CD4-positive, alpha-beta T cell treated with Interleukin-2 at 100 ng/mL for 4 hours (primary cell): ENCODE data around the gene PCP4L1.
"Not testable (repeated sequence)": the region's sequence is repeated elsewhere in the genome, so short reads cannot be mapped to it uniquely, and the experiment has no call there.

Experiments used
- DNase-seq: peaks from one replicate; pipeline ENCODE4 v3.0.0-alpha.2; 2020; ENCODE audit warnings: low spot score

The PCP4L1 gene

DNA sequence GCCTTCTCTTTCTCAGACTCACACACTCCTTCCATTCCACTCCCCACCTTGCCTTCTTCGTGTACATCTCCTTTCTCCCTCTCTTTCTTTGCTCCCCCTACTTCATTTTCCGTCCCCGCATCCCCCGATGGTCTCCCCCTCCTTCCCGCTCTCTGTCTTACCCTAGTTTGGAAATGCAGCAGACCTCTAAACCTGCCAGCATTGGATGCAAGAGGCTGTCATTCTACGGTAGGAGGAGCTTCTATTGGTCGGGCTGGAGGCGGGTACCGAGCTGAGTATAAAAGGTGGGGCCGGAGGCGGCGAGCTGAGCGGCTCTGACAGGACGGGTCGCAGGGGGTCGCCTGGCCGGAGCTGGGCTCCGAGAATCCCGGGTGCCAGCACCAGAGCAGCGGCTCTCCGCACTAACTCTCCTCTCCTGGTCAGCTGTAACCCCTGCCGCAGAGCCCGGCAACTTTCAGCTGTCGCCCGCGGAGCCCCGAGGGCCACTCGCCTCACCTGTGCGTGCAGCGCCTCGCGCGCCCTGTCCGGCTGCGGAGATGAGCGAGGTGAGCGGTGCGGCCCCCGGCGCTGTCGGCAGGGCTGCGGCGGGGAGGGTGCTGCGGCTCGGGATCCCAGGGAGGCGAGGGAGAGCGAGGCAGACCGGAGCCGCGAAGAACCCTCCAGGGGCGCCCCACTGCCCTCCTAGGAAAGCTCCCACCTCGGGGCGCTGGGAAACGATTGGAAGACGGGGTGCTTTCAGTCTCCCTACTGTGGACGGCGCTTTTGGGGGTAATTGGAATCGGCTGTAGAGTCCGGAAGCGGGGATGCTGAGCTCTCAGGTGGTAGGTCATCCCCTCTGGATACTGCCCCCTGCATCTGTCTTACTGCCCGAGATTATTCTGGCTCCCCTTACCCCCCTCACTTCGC is at the start of gene PCP4L1:
TSS of gene PCP4L1 (plus strand) at position 307 of the 906 bp plus-strand sequence. CDS start at position 537, 230 bp downstream.
- DNase-seq, result peak; percentile 9

GRCh38 chr1:161209790-161210409 is 48.6 kb upstream of the PCP4L1 start:
- DNase-seq, result peak; percentile 75

DNA sequence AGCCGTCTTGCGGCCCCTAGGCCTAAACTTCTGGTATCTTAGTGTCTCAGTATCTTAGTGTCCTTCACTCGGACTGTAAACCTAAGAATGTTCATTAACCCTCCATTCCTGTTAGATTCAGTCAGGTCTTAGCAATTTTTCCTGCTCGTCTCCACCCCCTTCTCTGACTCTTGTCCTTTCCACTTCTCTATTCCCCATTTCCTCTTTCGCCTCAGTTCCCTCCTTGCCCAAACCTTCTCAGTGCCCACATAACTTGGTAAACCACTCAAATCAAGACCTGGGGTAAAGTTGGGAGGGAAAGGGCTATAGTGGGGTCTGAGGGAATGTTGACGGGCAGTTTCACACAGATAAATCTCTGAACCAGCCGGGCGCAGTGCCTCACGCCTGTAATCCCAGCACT is 44.2 kb upstream of the PCP4L1 start:
- no peak for DNase-seq

GRCh38 chr1:161215076-161215475 is 43.5 kb upstream of the PCP4L1 start, which contains the start of gene FCER1G:
FCER1G (plus strand) TSS chr1:161215295; CDS start chr1:161215322, 27 bp downstream.
- no peak for DNase-seq

DNA sequence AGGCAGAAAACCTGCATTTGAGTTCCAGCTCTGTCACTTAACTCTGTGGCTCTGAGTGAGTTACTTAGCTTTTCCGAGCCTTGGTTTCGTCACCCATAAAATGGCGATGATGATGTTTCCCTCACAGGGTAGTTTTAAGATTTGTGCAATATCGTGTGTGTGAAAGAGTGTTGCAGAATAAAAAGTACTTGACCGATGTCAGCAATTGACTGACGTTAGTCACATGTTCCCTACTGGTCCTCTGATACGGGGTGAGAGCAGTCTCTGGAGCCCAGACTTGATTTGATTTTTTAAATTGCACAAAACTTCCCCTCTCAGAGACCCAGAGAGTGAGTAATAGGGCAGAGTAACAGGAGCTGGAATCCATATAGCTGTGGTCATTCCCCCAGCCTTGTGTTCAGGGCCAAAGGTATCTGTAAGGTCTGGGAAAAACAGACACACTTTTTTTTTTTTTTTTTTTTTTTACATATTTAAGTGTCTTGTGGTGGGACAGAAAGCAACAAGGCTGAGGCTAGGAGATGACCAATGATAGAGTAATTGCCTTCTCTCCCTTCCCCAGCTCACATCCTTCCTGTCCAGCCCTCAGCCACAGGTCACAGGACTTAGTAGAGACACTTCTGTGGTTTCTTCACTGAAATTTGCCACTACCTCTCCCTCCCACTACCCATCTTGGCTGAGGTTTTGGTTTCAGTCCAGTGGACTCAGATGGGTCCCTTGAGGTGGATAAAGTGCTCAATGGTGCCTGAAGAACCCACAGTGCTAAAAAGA is 41.4 kb upstream of the PCP4L1 start:
- no peak for DNase-seq

GRCh38 chr1:161217831-161218230 is 40.7 kb upstream of the PCP4L1 start:
- DNase-seq, result no peak

- DNase-seq, result no peak
Measured at GRCh38 chr1:161218301-161219077, 40.1 kb upstream of the PCP4L1 start.

DNA sequence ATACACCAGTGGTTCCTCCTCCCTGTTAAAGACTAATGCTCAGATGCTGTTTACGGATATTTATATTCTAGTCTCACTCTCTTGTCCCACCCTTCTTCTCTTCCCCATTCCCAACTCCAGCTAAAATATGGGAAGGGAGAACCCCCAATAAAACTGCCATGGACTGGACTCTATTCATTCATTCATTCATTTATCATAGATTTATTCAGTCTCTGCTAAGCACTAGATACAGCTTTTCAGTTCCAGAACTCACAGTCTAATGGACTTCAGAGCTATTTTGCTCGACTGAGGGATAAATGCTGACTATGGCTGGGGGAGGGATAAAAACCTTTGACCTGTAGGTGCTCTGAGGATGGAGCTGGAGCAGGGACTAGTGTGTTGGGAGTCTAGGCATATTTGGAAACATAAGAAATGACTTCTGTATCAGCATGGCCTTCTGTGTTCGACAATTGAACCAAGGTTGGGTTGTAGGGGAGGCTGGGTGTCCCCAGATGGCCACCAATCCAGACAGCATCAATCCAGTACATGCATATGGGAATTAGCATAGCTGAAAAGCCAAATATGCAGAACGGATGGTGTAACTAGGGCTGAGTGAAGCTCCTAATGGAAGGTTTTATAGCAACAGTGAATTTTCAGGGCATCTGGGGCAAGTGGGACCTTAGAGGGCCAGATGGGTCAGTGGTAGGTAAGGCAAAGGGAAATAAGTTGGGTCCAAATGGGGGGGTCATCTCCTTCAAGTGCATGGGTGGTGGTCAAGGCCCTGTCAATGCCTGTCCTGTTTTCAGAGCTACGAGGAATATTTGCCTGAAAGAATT is 39.3 kb upstream of the PCP4L1 start:
- no peak for DNase-seq

DNA sequence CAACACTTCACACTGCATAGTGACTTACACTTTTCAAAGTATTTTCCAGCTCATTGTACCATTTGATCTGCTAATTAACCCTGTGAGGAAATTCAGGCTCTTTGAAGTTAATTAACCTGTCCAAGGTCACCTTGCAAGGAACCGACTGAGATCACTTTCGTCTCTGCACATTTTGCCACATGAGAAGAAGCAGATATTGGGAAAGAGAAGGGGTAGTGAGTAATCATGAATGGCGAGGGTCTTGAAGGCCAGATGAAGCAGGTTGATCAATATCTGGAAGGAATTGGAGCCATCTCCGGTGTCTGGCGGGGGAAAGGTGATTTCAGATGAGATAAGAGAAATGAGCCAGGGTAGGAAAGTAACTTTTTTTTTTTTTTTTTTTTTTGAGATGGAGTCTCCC is 38.5 kb upstream of the PCP4L1 start:
- no peak for DNase-seq

- no peak for DNase-seq
Measured at GRCh38 chr1:161222175-161223019, 36.1 kb upstream of the PCP4L1 start.

GRCh38 chr1:161223805-161224694 is 34.5 kb upstream of the PCP4L1 start:
- no peak for DNase-seq

GRCh38 chr1:161224695-161225087 is 33.9 kb upstream of the PCP4L1 start:
- not testable (repeated sequence) for DNase-seq

DNA sequence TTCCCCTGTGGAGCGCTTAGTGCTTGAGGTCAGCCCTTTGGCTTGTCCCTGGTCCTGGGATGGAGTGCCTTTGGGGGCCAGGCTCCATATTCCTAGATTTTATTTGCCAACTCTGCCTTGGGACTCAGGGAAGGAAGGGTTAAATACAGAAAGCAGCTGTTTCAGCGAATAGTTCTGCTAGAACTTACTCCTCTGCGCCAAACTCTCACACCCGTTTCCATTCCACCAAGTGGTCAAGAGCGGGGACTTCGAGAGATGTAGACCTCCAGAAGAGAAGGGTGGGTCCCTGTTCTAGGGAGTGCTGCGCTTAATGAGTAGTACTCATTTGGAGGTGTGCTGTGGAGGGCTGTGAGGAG is 33.4 kb upstream of the PCP4L1 start:
- DNase-seq, result no peak

DNA sequence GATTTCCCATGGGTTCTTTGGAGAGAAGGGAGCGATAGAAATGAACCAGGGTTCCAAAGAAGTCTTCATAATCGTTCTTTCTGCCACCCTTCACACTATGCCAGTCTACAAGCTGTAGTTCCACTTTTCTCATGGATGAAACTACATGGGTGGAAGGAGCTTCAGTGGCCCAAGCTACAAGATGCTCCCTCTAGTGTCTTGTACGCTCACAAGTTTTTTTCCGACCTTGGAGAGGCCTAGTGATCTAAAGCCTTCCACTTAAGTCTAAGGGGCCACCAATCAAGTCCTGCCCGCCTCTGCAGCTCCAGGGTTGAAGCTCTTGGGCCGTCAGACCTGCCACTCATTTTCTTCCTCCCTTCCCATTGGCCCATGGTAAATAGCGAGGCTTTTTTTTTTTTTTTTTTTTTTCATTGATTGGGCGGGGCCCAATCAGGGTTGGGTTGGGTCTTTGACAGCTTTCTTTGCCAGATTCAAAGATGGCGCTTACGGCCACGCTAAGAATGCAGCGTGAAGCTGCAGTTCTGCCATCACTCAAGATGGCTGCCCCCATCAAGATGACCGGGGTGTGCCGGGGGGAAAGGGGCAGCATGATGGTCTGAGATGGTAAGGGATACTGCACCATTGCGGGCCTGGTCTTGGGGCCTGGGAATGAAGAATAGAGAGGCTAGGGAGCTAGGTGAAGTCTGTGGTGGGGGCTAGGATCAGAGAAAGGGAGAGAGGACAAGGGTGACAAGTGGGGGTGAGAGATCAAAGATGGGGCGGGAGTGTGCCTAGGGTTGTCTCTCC is 32.8 kb upstream of the PCP4L1 start, which contains the start of gene TOMM40L:
TSS of gene TOMM40L (plus strand) at position 527 of the 786 bp plus-strand sequence. CDS start 430 bp downstream, outside the sequence.
- peak; percentile 97 for DNase-seq

GRCh38 chr1:161226320-161226711 is 32.2 kb upstream of the PCP4L1 start:
- DNase-seq, result no peak

DNA sequence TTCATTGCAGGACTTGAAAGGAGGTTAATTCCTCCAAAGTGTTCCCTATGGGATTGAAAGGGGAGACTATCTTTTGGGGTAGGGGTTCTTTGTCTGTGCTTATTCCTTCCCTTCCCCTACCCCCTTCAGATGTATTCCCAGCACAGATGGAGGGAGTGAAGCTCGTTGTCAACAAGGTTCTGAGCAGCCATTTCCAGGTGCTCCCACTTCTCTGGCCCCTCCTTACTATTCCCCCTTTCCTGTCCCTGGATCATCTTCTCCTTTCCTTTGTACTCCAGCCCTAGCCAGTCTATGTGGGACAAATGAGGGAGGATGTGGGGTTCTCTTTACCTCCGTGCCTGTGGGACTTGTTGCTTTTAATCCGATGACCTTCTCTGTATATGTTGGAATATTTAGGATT is 31.8 kb upstream of the PCP4L1 start:
- no peak for DNase-seq

GRCh38 chr1:161227196-161227871 is 31.2 kb upstream of the PCP4L1 start:
- peak; percentile 91 for DNase-seq
